Stromal cell of bone marrow (primary cell): ENCODE data around the gene SERPINA1.
"Not testable (repeated sequence)": the region's sequence is repeated elsewhere in the genome, so short reads cannot be mapped to it uniquely, and the experiment has no call there.

Source experiments
- DNase-seq: peaks from one replicate; pipeline ENCODE4 v3.0.0-alpha.2; 2012; ENCODE audit warnings: low read depth

The SERPINA1 gene

DNA sequence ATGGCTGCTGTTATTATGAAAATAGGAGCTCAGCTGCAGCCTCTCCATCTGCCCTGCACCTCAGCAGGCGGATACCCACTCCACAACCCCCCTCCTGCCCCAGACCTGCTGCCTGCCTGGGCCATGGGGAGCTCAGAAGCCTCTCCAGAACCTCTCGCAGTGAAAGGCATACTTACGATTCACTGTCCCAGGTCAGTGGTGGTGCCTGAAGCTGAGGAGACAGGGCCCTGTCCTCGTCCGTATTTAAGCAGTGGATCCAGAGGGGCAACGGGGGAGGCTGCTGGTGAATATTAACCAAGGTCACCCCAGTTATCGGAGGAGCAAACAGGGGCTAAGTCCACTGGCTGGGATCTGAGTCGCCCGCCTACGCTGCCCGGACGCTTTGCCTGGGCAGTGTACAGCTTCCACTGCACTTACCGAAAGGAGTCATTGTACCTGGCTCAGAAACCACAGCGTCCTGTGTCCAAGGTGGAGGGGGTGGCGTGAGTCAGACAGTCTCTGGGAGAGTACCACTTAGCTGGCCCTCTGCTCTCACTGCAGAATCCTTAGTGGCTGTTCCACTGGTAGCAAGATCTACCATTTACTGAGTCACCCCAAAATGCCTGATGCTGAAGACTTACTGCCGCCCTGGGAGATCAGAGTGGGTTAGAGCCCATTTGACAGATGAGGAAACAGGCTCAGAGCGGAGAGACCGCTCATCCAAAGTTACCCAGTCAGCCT, at the start of gene SERPINA1:
SERPINA1 (minus strand) TSS at position 219 of the 720 bp plus-strand sequence. CDS start 5,365 bp downstream, outside the sequence.
- no peak for DNase-seq

DNA sequence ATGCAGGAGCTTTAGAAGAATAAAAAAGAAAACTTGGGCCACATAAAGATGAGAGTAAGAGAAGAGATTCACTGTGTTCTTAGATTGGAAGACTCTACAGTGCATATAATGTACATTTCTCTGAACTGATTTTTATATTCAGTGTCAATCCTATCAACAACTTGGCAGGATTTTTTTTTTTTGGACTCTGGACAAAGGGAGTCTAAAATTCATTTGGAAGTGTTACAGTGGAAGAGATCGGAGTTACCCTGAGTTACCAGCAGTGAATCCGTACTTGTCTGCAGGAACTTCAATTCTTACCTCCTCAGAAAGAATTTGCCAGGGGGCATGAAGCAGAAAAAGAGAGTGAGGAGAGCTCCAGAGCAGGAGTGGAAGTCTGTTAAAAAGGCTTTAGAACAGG, 40.2 kb upstream of the SERPINA1 start:
- DNase-seq: no peak

DNA sequence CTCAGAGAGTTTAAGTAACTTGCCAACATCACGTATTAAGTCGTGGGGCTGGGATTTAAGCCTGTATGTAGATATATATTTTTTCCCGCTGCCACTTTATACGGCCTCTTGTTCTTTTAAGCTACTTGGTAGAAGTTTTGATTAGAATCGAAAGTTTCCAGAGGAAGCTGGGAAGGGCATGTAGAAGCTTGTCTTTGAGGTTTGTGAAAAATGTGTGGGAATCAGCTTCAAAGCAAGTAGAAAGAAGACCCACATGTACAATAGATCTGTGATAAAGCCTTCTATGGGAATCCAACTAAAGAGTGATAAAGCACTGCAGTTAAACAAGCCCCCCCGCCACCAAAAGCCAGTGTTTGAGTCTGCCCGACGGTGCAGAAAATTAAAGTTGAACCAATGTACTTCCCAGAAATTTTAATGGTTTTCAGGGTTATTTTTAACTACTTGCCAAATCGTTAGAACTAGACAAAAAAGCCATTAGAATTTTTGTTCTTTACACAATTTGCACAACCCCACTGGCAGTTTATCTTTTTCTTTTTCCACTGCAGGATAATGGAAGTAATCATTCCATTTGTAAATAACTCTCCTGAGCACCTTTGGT, 38.7 kb upstream of the SERPINA1 start:
- no peak for DNase-seq

DNA sequence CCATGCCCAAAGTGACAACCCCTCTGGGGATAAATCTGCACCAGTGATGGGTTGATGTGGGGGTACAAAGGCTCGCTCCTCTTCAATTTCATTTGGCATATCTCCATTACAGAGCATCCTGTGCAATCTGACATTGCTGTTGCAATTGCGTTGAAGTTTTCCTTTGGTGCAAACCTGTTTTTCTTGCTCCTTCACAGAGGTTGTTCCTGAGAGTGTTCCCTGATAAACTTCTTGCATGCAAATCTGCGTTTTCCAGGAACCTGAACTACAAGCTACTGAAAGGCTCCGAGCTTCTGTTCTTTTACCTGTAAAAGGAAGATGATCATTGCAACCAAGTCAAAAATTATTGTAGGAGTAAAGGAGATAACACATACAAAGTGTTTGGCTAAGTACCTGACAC, 38.1 kb upstream of the SERPINA1 start:
- no peak for DNase-seq

DNA sequence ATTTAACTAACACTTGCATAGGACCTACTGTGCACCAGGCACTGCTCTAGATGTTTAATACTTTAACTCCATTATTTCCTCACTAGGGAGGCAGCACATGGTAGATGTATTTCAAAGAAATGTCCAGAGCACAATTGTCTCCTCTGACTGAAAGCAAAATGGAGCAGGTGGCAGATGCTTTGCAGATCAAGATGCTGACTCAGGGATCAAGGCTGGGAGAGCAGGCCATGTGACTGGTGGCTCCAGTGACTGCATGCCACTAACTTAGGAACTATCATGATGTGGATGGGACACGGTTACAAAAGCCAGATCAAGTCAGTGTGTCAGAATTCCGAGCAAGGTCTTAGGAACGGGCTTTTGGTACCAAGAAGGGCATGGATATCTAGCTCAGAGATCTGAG, 36.0 kb upstream of the SERPINA1 start:
- no peak for DNase-seq

DNA sequence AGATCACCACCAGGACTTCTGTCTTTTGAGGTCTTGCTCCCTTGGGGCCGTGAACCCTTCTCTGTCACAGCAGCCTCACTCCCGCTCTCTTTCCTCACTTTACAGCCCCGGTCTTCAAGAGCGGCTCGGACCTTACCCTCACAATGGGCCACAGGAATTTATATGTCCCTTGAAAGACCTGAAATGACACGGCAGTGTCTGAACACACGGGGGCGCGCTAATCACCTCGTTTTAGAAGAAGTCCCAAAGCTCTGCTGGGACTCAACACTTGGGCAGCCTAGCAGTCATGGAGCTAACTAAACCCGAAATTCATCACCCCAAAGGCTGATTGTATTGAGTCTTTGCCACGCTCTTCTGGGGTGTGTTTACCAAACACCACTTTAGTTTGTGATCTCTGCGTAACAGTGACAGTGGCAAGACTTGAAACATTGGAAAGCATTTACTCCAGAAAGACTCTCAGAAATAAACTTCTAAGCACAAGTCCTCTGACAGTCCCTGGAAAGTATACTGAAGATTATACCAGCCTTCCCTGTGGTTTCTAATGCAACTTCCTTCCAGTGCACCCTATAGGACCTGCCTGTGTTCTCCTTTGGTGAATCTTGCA, 35.2 kb upstream of the SERPINA1 start:
- peak; percentile 42 for DNase-seq

DNA sequence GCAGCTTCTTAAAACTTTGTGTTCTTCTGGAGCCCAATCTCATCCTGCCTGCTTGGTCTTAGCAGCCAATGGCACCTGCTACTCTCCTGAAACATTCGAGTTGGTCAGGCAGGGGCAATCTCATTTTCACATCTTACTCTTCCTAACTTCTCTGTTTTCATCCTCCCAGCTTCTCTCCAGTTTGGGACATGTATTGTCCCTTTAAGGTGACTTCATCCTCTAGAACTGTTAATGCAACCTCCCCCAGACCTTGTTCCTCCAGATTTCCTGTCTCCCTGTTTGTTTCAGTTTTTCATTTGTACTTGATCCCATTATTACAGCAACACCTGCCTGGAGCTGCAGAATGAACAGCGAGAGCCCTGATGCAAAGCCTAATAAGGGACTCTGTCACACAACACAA, 32.9 kb upstream of the SERPINA1 start:
- DNase-seq: no peak

DNA sequence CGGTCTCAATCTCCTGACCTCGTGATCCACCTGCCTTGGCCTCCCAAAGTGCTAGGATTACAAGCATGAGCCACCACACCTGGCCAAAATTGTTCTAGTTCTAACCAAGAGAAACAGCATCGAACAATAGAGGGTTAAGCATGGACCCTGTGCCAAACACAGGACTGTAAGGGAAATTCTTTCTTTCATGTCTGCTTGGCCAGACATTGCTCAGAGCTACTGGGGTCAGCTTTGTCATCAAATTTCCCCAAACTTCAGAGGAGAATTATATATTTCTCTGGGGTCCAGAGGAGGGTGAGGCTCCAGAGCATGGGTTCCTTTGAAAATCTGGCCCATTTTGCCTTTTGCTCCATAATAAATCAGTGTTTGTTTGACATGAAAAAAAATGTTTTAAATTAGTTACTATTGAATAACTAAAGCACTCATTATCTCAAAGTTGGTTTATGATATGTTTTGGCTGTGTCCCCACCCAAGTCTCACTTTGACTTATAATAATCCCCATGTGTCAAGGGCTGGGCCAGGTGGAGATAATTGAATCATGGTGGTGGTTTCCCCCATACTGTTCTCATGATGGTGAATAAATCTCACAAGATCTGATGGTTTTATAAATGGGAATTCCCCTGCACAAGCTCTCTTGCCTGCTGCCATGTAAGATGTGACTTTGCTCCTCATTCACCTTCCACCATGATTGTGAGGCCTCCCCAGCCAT, 29.2 kb upstream of the SERPINA1 start:
- DNase-seq: not testable (repeated sequence)

DNA sequence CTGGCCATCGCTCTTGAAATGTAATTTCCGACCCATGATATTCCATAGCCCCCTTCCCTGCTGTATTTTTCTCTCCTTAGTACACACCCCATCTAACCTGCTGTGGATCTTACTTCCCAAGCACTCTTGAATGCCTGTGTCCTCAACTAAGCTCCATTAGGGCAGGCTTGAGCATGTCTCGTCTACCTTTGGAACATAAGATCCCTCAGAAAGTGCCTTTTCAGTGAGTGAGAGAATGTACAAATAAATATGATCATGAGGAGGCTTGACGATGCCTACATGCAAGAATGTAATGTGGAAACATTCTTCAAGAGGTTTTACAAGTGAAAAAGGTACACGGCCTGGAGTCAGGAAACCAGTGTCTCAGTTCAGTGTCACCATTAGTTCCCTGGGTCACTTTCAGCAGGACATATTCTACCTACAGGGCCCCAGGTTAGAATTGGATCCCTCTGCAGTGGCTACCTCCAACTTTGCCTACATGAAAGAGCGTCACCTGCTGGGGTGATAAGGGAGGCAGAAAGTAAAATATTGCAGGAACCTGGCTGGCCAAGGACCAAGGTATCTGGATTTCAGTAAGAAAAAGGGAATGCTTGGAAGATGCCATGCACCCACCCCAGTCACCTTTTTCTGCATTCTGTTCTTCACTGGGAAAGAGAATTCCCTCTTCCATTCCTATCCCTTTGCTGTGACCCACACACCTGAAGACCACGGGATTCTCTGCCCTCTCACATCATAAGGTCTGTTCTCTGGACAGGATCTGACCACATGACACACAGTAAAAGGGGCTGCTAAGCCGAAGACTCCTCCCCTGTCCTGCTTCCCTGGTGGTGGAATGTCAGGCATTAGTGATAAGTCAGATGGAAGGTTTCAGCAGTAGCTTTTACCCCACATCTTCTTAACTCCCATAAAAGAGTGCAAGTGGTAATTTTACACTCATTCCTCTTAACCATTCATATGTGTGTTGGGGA, 24.6 kb upstream of the SERPINA1 start:
- no peak for DNase-seq

DNA sequence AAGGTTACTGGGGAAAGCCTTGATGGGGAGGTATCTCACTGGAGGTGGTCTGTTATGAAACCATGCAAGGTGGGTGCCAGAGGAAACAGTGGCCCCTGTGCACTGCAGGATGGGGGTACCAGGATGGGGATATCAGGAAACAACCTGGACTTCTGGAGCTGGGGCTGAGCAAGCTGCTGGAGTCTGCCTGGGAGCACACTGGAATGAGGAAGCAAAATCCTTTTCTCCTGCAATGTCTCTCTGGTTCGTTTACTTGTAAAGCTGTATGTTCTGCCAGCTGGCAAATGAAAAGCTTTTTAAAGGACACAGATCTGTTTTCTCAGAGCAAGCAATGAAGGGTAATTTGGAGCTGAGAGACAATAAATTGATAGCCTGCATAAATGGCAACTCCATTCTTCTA, 23.2 kb upstream of the SERPINA1 start:
- no peak for DNase-seq

DNA sequence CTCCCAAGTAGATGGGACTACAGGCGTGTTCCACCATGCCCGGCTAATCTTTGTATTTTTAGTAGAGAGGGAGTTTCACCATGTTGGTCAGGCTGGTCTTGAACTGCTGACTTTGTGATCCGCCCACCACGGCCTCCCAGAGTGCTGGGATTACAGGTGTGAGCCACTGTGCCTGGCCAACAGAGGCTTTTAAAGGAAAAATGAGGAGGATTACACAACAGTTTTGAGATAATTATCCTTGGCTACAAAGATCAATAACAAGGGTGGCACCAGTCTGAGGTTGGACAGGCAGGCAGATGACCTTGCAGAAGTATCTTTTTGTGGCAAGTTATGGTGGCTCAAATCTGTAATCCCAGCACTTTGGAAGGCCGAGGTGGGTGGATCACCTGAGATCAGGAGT, 21.0 kb upstream of the SERPINA1 start:
- not testable (repeated sequence) for DNase-seq

DNA sequence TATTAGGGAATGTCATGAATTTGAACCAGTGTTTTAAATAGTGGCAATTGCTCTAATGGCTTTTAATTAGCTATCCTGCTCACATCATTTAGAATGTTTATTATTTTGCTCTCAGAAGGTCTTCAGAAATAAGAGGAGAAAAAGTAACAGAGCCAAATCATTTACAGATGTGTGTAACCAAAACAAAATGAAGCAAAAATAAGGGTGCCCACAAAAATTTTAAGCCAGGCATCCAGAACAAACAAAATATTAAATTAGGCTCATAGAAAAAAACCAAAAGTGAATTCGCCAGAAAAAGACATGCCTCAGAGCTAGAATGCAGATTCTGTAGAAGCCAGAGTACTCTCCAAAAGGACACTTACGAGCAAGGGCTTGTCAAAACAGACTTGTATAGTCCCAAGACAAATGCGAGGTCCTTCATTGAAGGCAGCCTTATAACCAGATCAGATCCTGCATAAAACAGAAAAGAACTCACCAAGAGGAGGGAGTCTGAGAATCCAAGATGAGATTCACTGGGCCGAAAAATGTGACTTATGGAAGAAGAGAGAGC, 20.2 kb upstream of the SERPINA1 start:
- peak; percentile 23 for DNase-seq

DNA sequence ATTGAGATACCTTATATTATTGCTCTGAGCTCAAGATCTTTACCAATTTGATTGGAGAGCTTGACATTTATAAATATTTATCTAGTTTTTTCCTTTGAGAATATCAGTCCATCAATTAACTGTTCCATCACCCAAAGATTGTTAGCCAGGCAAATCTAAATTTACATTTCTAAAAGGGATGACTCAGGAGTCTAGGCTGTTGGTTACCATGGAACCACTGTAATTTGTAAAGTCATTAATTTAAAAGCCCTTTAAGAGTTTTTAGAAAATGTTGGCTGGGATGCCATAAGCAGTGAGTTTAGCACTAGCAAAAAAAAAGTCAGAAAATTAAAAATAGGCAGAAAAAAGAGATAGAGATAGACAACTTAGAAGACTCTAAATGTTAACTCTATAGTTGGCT, 19.5 kb upstream of the SERPINA1 start:
- no peak for DNase-seq

DNA sequence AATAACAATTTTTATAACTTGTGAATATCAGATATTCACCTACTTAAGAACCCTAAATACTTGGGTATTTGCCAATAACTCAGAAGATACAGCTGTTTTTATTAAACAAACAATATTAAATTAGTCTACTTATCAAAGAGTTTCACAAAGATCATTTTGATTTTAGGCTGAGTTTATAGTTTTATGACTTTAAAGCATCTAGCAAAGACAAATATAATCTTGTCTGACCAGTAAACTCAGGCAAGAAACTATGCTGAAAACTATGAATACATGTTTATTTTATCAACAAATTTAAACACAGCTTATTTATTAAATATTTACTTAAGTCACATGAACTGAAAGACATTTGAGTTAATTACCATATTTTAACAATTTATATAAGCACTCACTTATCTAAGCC, 18.5 kb upstream of the SERPINA1 start:
- DNase-seq: no peak

DNA sequence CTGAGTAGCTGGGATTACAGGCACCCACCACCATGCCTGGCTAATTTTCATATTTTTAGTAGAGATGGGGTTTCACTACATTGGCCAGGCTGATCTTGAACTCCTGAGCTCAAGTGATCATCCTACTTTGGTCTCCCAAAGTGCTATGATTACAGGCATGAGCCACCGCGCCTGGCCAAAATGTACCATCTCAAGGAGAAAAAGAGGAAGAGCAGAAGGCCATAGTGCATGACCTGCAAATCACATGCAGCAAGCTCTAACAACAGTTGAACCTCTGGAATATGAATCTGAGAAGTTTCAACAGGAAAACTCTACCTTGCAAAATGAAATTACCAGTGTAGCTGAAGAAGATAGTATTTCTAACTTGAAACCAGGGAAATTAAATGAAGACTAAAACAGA, 17.1 kb upstream of the SERPINA1 start:
- no peak for DNase-seq

DNA sequence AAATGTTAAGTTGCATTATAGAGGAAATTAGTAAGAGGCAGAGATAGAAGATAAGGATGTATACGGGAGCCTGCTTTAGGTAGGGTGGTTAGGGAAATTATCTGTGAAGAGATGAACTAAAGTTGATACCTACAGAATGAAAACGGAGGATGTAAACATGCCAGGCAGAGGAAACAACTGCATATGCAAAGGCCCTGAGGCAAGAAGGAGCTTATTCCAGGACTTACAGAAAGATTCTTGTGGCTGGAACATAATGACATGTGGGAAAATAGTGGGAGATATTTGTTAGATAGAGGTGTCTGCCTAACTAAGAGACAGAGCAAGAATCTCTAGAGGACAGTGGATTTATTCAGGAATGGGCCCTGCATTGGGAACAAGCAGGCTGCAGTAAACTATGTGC, 16.2 kb upstream of the SERPINA1 start:
- no peak for DNase-seq

DNA sequence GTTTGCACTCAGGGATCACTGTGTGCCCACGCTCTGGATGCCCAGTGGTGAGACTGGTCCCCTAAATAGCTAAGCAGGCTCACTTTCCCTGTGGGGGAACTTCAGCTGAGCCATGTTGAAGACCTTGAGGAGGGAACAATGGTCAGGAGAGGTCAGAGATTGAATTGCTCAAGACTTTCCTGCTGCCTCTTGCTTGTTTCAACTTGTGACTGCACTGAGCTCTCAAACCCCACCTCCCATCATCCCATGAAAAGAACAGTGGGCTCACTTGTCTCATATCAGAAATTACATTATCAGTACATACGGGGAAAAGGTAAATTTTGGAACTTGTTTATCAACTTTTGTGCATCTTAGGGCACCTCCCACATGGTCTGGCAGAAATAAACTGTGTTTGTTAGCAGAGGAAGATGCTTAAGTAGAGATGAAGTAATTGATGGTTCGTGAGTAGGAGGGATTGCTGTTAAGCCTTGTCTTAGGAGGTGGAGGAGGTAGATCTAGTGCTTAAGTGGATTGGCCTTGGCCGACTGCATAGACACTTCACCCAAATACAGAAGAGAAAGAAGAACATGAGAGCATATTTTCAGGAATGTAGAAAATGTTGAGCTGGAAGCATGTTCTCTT, 15.0 kb upstream of the SERPINA1 start:
- no peak for DNase-seq

DNA sequence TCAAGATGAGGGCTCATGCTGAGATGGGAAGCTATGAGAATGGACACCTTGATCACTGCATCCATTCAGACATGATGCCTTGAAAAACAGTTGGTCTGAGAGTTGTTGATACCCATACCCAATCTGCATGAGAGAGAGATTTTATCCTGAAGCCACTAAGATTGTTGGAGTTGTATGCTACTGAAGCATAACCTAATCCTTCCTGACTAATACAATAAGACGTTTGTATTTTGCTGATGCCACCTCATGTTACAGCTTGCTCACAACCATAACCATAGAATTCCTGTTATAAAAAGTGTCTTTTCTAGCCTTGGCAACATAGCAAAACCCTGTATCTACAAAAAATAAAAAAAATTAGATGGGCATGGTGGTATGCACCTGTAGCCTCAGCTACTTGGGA, 12.7 kb upstream of the SERPINA1 start:
- DNase-seq: peak; percentile 31

DNA sequence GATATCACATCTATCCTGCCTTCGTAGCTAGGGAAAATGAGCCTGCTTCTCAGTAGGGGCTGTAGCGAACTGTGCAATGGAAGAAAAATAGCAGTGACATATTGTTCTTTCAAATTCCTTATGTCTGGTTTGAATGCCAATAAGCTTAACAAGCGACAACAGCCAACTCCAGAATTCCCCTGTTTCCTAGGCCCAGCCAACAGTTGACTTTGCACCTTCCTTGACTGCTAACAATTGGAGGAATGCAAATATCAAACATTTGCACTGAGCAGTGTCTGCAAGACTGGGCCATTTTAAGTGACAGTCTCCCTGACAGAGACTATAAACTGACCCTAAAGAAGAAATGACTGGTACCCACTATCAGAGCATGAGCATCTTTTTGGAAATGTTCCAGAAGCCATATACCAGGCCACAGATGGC, 12.0 kb upstream of the SERPINA1 start:
- DNase-seq: no peak

DNA sequence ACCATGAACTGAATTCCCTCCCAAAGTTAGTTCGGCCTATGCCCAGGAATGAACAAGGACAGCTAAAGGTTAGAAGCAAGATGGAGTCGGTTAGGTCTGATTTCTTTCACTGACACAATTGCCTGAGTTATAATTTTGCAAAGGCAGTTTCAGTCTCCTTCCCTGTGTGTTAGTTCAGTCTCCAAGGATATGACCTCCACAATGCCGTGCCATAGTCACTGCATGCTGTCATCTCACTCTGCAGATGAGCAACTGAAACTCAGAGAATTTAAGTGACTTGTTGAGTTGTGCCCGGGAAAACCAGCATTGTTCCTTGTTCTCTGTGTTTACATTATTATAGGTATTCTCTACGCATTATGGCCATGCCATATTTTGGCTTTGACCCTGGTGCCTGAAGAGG, 10.1 kb upstream of the SERPINA1 start:
- DNase-seq: no peak

DNA sequence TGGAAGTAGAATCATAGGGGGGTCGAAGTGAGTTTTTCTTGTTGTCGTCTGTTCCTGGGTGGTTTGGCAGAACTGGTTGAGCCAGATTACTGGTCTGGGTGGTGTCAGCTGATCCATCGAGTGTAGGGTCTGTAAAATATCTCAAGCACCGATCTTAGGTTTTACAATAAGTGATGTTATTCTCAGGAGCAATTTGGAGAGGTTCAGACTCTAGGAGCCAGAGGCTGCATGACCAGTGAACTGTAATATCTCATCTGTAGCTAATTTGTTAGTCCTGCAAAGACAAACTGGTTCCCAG, 9.7 kb upstream of the SERPINA1 start:
- DNase-seq: no peak
